Mammary epithelial cell (primary cell): ENCODE measurements around the gene HSPA9.

Experiments used
- EZH2 ChIP-seq: IDR thresholded peaks from 2 replicates; pipeline ENCODE4 v1.6.1; 2012; ENCODE audit warnings: low read length, inconsistent platforms, borderline replicate concordance
- TF ChIP-seq, protein P1 (sequence below), 2 donors: IDR thresholded peaks in 1 of 2; conservative IDR thresholded peaks in 1 of 2; 2 replicates each; pipeline ENCODE4 v1.5.1; 2011 to 2012; ENCODE audit warnings: inconsistent platforms in 2 of 2, low read length in 2 of 2, mild to moderate bottlenecking in 2 of 2, control low read depth in 1 of 2, low read depth in 1 of 2; ENCODE audit not compliant: insufficient read depth in 1 of 2; ENCODE audit errors: extremely low read depth in 1 of 2

DNA sequence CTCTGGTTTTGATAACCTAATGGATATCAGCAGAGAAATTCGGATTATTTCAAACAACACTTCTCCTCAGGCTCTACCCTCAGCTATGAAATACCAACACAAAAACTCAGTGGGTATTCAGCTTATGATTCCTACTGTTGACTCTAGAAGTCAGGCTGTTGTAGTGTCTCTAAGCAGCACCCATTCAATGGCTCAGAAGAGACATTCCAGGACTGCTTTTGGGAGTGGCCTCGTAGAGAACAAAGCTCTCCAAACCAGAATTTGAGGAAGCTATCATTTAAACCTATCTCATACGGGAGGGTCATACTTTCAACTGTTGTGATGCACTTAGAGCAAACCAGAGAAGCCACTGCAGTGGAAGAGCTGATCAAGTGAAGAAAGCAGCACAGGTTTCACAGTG is 66.2 kb downstream of the HSPA9 start:
- TF ChIP-seq, protein P1, sequence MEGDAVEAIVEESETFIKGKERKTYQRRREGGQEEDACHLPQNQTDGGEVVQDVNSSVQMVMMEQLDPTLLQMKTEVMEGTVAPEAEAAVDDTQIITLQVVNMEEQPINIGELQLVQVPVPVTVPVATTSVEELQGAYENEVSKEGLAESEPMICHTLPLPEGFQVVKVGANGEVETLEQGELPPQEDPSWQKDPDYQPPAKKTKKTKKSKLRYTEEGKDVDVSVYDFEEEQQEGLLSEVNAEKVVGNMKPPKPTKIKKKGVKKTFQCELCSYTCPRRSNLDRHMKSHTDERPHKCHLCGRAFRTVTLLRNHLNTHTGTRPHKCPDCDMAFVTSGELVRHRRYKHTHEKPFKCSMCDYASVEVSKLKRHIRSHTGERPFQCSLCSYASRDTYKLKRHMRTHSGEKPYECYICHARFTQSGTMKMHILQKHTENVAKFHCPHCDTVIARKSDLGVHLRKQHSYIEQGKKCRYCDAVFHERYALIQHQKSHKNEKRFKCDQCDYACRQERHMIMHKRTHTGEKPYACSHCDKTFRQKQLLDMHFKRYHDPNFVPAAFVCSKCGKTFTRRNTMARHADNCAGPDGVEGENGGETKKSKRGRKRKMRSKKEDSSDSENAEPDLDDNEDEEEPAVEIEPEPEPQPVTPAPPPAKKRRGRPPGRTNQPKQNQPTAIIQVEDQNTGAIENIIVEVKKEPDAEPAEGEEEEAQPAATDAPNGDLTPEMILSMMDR (conservative IDR thresholded peaks at IDR 0.05 in 1 of 2, IDR thresholded peaks at IDR 0.05 in 1 of 2; ENCODE audit: extremely low read depth in 1 of 2, insufficient read depth in 1 of 2, low read depth in 1 of 2, low read length in 2 of 2) = no peak
- TF ChIP-seq EZH2 = no peak
